ENCODE results near the gene HSPA12A. TPM values are rescaled to one million over a fixed set of nuclear protein-coding genes. Genes with fewer than 3 reads are reported as not detected.
A peak's percentile ranks its signal among the peaks of the same experiment; 100 is the strongest.

HSPA12A gene
- total RNA-seq, 4 donors from 2014 or later = 125 to 187 (median 147) TPM

DNA sequence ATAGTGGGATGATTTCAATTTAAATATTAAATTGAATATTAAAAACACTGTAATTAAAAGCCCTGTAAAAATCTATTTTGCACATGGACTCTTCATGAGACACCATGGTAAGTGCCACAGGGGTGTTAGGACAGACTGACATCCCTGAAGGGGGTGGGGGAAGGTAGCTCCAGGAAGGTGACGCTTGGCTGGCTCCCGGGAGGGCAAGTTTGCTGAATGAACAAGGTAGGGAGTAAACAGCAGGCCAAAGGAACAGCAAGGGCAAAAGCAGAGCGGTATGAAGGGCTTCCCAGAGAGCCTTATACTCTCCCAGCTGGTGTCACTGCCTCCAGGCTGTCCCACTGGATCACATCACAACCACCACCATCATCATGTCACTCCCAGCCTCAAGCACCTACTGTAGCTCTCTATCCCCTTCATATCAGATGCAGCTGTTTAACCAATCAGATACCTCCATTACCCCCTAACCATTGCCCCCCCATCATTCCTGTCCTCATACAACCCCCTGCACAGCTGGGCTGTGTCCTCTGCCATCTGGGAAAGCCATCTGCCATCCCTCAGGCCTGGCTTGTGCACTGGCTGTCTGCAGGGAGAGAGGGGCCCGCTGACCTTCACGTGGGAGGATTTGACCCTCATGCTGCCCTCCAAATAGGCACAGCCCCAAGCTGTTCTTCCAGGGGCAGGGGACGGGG, 19.5 kb downstream of the HSPA12A start:
- Histone ChIP-seq H3K9me3 (no peaks in the 10 kb centered on the region), H3K4me1 (peaks cover 0 to 80% (median 49%) of the 10 kb centered on the region in 4 donors), H3K36me3 (no peaks in the 10 kb centered on the region), H3K27ac (peak overlapping the region in 2 of 4 donors; percentile 1 to 76), H3K27me3 (no peaks in the 10 kb centered on the region), H3K4me3 (no peak overlapping the region)
- 68 to 84% methylated on average over 3 to 6 of the region's 6 CpGs for WGBS, 2 donors
- no peak for DNase-seq (ENCODE audit: low spot score in 2 of 2)
- TF ChIP-seq, protein P1, sequence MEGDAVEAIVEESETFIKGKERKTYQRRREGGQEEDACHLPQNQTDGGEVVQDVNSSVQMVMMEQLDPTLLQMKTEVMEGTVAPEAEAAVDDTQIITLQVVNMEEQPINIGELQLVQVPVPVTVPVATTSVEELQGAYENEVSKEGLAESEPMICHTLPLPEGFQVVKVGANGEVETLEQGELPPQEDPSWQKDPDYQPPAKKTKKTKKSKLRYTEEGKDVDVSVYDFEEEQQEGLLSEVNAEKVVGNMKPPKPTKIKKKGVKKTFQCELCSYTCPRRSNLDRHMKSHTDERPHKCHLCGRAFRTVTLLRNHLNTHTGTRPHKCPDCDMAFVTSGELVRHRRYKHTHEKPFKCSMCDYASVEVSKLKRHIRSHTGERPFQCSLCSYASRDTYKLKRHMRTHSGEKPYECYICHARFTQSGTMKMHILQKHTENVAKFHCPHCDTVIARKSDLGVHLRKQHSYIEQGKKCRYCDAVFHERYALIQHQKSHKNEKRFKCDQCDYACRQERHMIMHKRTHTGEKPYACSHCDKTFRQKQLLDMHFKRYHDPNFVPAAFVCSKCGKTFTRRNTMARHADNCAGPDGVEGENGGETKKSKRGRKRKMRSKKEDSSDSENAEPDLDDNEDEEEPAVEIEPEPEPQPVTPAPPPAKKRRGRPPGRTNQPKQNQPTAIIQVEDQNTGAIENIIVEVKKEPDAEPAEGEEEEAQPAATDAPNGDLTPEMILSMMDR (IDR thresholded peaks at IDR 0.05) = no peak
- TF ChIP-seq POLR2A (IDR thresholded peaks at IDR 0.05) (no peak), EP300 (IDR thresholded peaks at IDR 0.05) (no peak)

DNA sequence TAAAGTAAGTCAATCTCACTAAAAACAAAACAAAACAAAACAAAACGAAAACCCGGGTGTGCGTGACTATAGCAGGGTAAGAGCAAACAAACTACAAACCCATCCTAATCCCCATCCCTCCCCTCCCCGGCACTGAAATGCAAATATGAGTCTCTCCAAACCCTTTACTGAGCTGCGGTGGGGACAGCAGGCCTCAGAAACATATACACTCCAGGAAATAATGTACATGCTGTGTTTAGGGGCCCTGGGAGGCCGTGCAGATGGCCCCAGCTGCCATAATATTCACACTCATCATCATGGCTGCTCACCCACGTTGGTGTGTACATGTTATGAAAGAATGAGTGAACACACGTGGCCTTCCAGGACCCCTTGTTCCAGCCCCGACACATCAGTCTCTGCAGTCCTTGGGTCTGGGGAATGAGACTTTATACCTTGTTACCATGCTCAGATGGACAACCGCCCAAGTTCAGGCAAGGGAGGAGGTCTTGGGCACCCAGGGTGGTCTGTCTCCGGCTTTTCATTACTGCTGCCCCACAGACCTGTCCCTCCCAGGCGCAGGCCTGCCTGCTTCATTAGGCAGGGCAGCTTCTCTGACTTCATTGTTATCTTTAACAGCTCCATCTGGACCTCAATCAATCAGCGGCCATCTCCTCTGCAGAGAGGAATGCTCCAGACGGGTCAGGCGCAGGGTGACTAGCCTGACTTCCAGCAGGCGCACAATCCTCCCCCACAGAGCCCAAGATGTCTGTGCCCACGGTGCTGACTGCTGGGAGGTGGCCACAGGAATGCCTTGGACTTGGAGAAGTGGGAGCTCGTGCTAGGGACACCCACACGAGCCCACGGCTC, 20.6 kb downstream of the HSPA12A start:
- no peak for DNase-seq (ENCODE audit: low spot score in 2 of 2)
- no peak overlapping the region for H3K4me3 ChIP-seq
- no peaks in the 10 kb centered on the region for H3K27me3 ChIP-seq
- TF ChIP-seq, protein P1 (IDR thresholded peaks at IDR 0.05) = no peak
- peak in 1 of 2 donors; percentile 14 for TF ChIP-seq EP300 (IDR thresholded peaks at IDR 0.05)
- H3K36me3 ChIP-seq = no peaks in the 10 kb centered on the region
- H3K9me3 ChIP-seq = no peaks in the 10 kb centered on the region
- peak overlapping the region in 2 of 4 donors; percentile 69 to 76 for H3K27ac ChIP-seq
- peaks cover 0 to 91% (median 59%) of the 10 kb centered on the region in 4 donors for H3K4me1 ChIP-seq
- 35 to 40% methylated on average over 16 to 20 of the region's 20 CpGs for WGBS, 2 donors

DNA sequence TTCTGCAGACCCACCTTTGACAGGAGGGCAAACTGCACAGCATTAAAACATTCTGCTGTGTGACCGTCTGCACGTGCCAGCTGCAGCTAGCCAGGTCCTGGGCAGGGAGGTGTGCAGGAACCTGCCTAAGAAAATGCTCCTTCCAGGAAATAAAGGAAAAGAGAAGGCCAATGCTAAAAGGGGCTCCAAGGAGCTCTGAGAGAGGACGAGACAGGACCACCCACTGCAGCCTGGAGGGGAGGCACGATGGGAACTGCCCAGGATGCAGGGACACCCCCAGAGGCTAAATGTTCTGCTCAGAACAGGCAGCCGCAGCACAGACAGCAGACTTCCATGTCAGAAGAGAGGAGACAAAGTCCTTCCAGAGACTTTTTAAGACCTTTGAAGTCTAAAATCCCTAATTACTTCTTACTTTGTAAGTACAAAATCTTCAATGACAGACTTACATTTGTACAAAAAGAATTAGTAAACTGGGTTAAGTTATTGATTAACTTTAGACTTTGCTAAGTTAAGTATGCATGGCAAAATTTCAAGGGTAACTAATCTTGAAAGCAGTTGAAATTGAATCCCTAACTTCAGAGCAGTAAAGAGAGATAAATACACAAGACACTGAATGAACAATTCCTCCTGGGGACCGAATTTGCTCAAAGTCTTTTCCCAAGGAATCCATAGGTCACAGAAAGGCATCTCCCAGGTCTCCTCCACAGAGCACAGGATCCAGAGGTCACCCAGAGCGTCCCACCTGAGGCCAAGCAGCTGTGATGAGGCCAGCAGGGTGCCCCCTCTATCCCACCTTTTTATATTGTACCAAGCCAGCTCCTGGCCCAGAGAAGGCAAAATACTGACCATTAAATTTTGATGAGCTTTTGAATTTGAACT, 21.5 kb downstream of the HSPA12A start:
- WGBS, 2 donors = 48 to 54% methylated on average over 7 of the region's 7 CpGs
- Histone ChIP-seq H3K27me3 (no peaks in the 10 kb centered on the region), H3K9me3 (no peaks in the 10 kb centered on the region), H3K36me3 (no peaks in the 10 kb centered on the region), H3K27ac (peak overlapping the region in 3 of 4 donors; percentile 29 to 76 (median 69)), H3K4me3 (no peak overlapping the region), H3K4me1 (peaks cover 0 to 95% (median 67%) of the 10 kb centered on the region in 4 donors)
- TF ChIP-seq EP300 (IDR thresholded peaks at IDR 0.05) (no peak), POLR2A (IDR thresholded peaks at IDR 0.05) (no peak)
- TF ChIP-seq, protein P1 (IDR thresholded peaks at IDR 0.05) = no peak
- DNase-seq (ENCODE audit: low spot score in 2 of 2) = no peak

DNA sequence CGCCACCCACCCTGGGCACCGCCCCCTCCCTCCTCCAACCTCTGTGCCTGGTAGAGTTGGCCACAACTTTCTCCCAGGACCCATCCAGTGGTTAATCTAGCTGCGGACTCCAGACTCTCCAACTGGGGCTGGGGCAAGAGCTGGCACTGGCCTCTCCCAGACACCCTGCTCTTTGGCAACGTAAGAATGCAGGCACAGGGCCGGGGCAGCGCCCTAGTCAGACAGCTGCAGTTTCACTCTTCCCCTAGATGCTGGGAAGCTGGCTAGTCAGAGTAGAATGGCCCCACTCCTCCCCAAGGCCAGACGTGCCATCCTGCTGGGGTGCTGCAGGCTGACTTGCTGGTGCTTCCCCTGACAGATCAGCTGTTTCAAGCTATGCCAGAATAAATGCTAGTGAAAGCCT, 22.1 kb downstream of the HSPA12A start:
- WGBS, 2 donors = 48 to 61% methylated on average over 6 to 7 of the region's 7 CpGs
- no peak for DNase-seq (ENCODE audit: low spot score in 2 of 2)
- no peaks in the 10 kb centered on the region for H3K36me3 ChIP-seq
- H3K27me3 ChIP-seq = no peaks in the 10 kb centered on the region
- no peak for TF ChIP-seq EP300 (IDR thresholded peaks at IDR 0.05)
- peak overlapping the region in 3 of 4 donors; percentile 29 to 76 (median 69) for H3K27ac ChIP-seq
- peaks cover 0 to 96% (median 68%) of the 10 kb centered on the region in 4 donors for H3K4me1 ChIP-seq
- H3K9me3 ChIP-seq = no peaks in the 10 kb centered on the region
- no peak overlapping the region for H3K4me3 ChIP-seq

DNA sequence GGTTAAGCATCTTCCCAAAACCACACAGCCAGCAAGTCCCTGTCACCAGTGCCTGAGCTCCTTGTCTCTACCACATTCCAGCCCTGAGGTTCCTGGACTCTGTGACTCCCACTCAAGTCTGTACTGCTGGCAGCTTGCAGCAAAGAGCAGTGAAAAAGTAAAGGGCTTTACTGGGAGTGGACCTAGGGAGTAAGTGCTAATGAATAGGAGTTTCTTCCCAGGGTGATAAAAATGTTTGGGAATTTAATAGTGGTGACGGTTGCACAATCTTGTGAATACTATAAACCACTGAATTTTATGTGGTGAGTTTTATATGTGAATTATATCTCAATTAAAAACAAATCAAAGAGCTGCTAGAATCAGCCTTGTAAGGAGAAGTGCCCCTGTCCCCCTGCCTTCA, 22.6 kb downstream of the HSPA12A start:
- Histone ChIP-seq H3K4me1 (peaks cover 0 to 99% (median 70%) of the 10 kb centered on the region in 4 donors), H3K9me3 (no peaks in the 10 kb centered on the region), H3K36me3 (no peaks in the 10 kb centered on the region), H3K27ac (peak overlapping the region in 2 of 4 donors; percentile 69 to 76), H3K27me3 (no peaks in the 10 kb centered on the region), H3K4me3 (no peak overlapping the region)
- TF ChIP-seq POLR2A (IDR thresholded peaks at IDR 0.05) (no peak), EP300 (IDR thresholded peaks at IDR 0.05) (no peak)
- TF ChIP-seq, protein P1 (IDR thresholded peaks at IDR 0.05) = no peak
- DNase-seq (ENCODE audit: low spot score in 2 of 2) = no peak
- 58 to 69% methylated on average over 1 of the region's 1 CpG for WGBS, 2 donors
